ENCODE measurements around the gene PAQR8.
"Not testable (repeated sequence)": the region's sequence is repeated elsewhere in the genome, so short reads cannot be mapped to it uniquely, and the experiment has no call there.

The PAQR8 gene

GRCh38 chr6:52377538-52378221, 15.7 kb downstream of the PAQR8 start:
- H3K4me1 ChIP-seq (ENCODE audit: insufficient read depth, low read length): no peaks in the 10 kb centered on the region
- H3K36me3 ChIP-seq (ENCODE audit: insufficient read depth, low read length): no peaks in the 10 kb centered on the region
- no peaks in the 10 kb centered on the region; the same call in 1 of the 2 replicates for H3K9me3 ChIP-seq (ENCODE audit: control insufficient read depth, insufficient read depth, low read length)
- no peak overlapping the region for H3K9ac ChIP-seq (ENCODE audit: low read depth, low read length)

- H3K9me3 ChIP-seq (ENCODE audit: control insufficient read depth, insufficient read depth, low read length): no peaks in the 10 kb centered on the region
- H3K36me3 ChIP-seq (ENCODE audit: insufficient read depth, low read length): no peaks in the 10 kb centered on the region
- H3K9ac ChIP-seq (ENCODE audit: low read depth, low read length): no peak overlapping the region
- no peaks in the 10 kb centered on the region for H3K4me1 ChIP-seq (ENCODE audit: insufficient read depth, low read length)
These were observed 19.3 kb downstream of the PAQR8 start for GRCh38 chr6:52381249-52381648.

- no peaks in the 10 kb centered on the region; the same call in 1 of the 2 replicates for H3K9me3 ChIP-seq (ENCODE audit: control insufficient read depth, insufficient read depth, low read length)
- H3K9ac ChIP-seq (ENCODE audit: low read depth, low read length): no peak overlapping the region
- H3K4me1 ChIP-seq (ENCODE audit: insufficient read depth, low read length): no peaks in the 10 kb centered on the region
These were observed 22.3 kb downstream of the PAQR8 start for GRCh38 chr6:52384145-52384766.

GRCh38 chr6:52385074-52385473, 23.1 kb downstream of the PAQR8 start:
- Histone ChIP-seq H3K36me3 (ENCODE audit: insufficient read depth, low read length) (no peaks in the 10 kb centered on the region), H3K4me1 (ENCODE audit: insufficient read depth, low read length) (peaks cover 4% of the 10 kb centered on the region; the same call in 1 of the 2 replicates), H3K9me3 (ENCODE audit: control insufficient read depth, insufficient read depth, low read length) (no peaks in the 10 kb centered on the region; the same call in 1 of the 2 replicates), H3K9ac (ENCODE audit: low read depth, low read length) (no peak overlapping the region)

More at GRCh38 chr6:52384145-52384766, 22.3 kb downstream of the PAQR8 start:
- H3K36me3 ChIP-seq (ENCODE audit: insufficient read depth, low read length): no peaks in the 10 kb centered on the region

GRCh38 chr6:52388119-52388518, 26.2 kb downstream of the PAQR8 start:
- H3K9me3 ChIP-seq (ENCODE audit: control insufficient read depth, insufficient read depth, low read length); H3K36me3 ChIP-seq (ENCODE audit: insufficient read depth, low read length); H3K4me1 ChIP-seq (ENCODE audit: insufficient read depth, low read length); H3K9ac ChIP-seq (ENCODE audit: low read depth, low read length): not testable (repeated sequence)

- Histone ChIP-seq H3K36me3 (ENCODE audit: insufficient read depth, low read length) (no peaks in the 10 kb centered on the region), H3K4me1 (ENCODE audit: insufficient read depth, low read length) (peaks cover 9% of the 10 kb centered on the region; the same call in 1 of the 2 replicates), H3K9ac (ENCODE audit: low read depth, low read length) (no peak overlapping the region), H3K9me3 (ENCODE audit: control insufficient read depth, insufficient read depth, low read length) (no peaks in the 10 kb centered on the region; the same call in 1 of the 2 replicates)
These were observed 26.8 kb downstream of the PAQR8 start for GRCh38 chr6:52388790-52389189.

- H3K9ac ChIP-seq (ENCODE audit: low read depth, low read length): no peak overlapping the region
- peaks cover 9% of the 10 kb centered on the region; the same call in 1 of the 2 replicates for H3K4me1 ChIP-seq (ENCODE audit: insufficient read depth, low read length)
- no peaks in the 10 kb centered on the region; the same call in 1 of the 2 replicates for H3K9me3 ChIP-seq (ENCODE audit: control insufficient read depth, insufficient read depth, low read length)
- H3K36me3 ChIP-seq (ENCODE audit: insufficient read depth, low read length): no peaks in the 10 kb centered on the region
These were observed 27.3 kb downstream of the PAQR8 start for GRCh38 chr6:52389264-52389625.

GRCh38 chr6:52389626-52390360, 27.8 kb downstream of the PAQR8 start:
- Histone ChIP-seq H3K36me3 (ENCODE audit: insufficient read depth, low read length) (no peaks in the 10 kb centered on the region), H3K4me1 (ENCODE audit: insufficient read depth, low read length) (peaks cover 9% of the 10 kb centered on the region; the same call in 1 of the 2 replicates), H3K9me3 (ENCODE audit: control insufficient read depth, insufficient read depth, low read length) (no peaks in the 10 kb centered on the region; the same call in 1 of the 2 replicates), H3K9ac (ENCODE audit: low read depth, low read length) (no peak overlapping the region)

- no peaks in the 10 kb centered on the region for H3K36me3 ChIP-seq (ENCODE audit: insufficient read depth, low read length)
- no peaks in the 10 kb centered on the region; the same call in 1 of the 2 replicates for H3K9me3 ChIP-seq (ENCODE audit: control insufficient read depth, insufficient read depth, low read length)
- no peak overlapping the region for H3K9ac ChIP-seq (ENCODE audit: low read depth, low read length)
- H3K4me1 ChIP-seq (ENCODE audit: insufficient read depth, low read length): peaks cover 9% of the 10 kb centered on the region; the same call in 1 of the 2 replicates
These were observed 28.4 kb downstream of the PAQR8 start for GRCh38 chr6:52390361-52390727.

GRCh38 chr6:52391599-52391998, 29.6 kb downstream of the PAQR8 start:
- Histone ChIP-seq H3K4me1 (ENCODE audit: insufficient read depth, low read length) (peaks cover 13% of the 10 kb centered on the region; the same call in 1 of the 2 replicates), H3K9me3 (ENCODE audit: control insufficient read depth, insufficient read depth, low read length) (no peaks in the 10 kb centered on the region), H3K9ac (ENCODE audit: low read depth, low read length) (no peak overlapping the region), H3K36me3 (ENCODE audit: insufficient read depth, low read length) (no peaks in the 10 kb centered on the region)

- peaks cover 13% of the 10 kb centered on the region; the same call in 1 of the 2 replicates for H3K4me1 ChIP-seq (ENCODE audit: insufficient read depth, low read length)
- H3K36me3 ChIP-seq (ENCODE audit: insufficient read depth, low read length): no peaks in the 10 kb centered on the region
- no peak overlapping the region for H3K9ac ChIP-seq (ENCODE audit: low read depth, low read length)
- no peaks in the 10 kb centered on the region for H3K9me3 ChIP-seq (ENCODE audit: control insufficient read depth, insufficient read depth, low read length)
These were observed 31.0 kb downstream of the PAQR8 start for GRCh38 chr6:52392944-52393343.

- Histone ChIP-seq H3K9ac (ENCODE audit: low read depth, low read length) (no peak overlapping the region), H3K4me1 (ENCODE audit: insufficient read depth, low read length) (peaks cover 13% of the 10 kb centered on the region; the same call in 1 of the 2 replicates), H3K36me3 (ENCODE audit: insufficient read depth, low read length) (no peaks in the 10 kb centered on the region), H3K9me3 (ENCODE audit: control insufficient read depth, insufficient read depth, low read length) (no peaks in the 10 kb centered on the region)
These were observed 31.8 kb downstream of the PAQR8 start for GRCh38 chr6:52393780-52394179.

- Histone ChIP-seq H3K36me3 (ENCODE audit: insufficient read depth, low read length) (no peaks in the 10 kb centered on the region), H3K4me1 (ENCODE audit: insufficient read depth, low read length) (peaks cover 13% of the 10 kb centered on the region; the same call in 1 of the 2 replicates), H3K9ac (ENCODE audit: low read depth, low read length) (no peak overlapping the region), H3K9me3 (ENCODE audit: control insufficient read depth, insufficient read depth, low read length) (no peaks in the 10 kb centered on the region)
These were observed 32.3 kb downstream of the PAQR8 start for GRCh38 chr6:52394251-52394666.

GRCh38 chr6:52395969-52396368, 34.0 kb downstream of the PAQR8 start:
- peaks cover 9% of the 10 kb centered on the region; the same call in 1 of the 2 replicates for H3K4me1 ChIP-seq (ENCODE audit: insufficient read depth, low read length)
- no peaks in the 10 kb centered on the region for H3K36me3 ChIP-seq (ENCODE audit: insufficient read depth, low read length)
- H3K9me3 ChIP-seq (ENCODE audit: control insufficient read depth, insufficient read depth, low read length): no peaks in the 10 kb centered on the region
- H3K9ac ChIP-seq (ENCODE audit: low read depth, low read length): no peak overlapping the region
